A673 (cell line): ENCODE measurements around the gene MCM7. TPM values are rescaled to one million over a fixed set of nuclear protein-coding genes. Genes with fewer than 3 reads are reported as not detected.

ENCODE experiments used
- BruUV-seq: library from RNA; stranded (reverse); fragments of 400-500 nt; replicated peaks from 2 replicates; lab custom pipeline; 2021; lab: Mats Ljungman, UMichigan
- CTCF ChIA-PET: fragments of 300-600 bp; sonication (Branson Sonifier 250); formaldehyde crosslinking; loops from one replicate; lab custom pipeline; 2022; ENCODE audit warnings: antibody characterized with exemption; lab: Charles Lee
- POLR2A ChIA-PET: fragments of 300-600 bp; sonication (Branson Sonifier 250); formaldehyde crosslinking; loops from one replicate; lab custom pipeline; 2022; ENCODE audit warnings: antibody characterized with exemption; ENCODE audit not compliant: low non-redundant PET; lab: Charles Lee
- DNase-seq: peaks from one replicate; pipeline ENCODE4 v3.0.0-alpha.2; 2015; ENCODE audit warnings: low spot score
- H3K27ac ChIP-seq: fragments of 200-600 bp; sonication (generic); 2 replicates; pipeline ENCODE4 v1.5.1; 2016; ENCODE audit warnings: mixed run types, low read depth, mild to moderate bottlenecking, mixed read lengths, antibody characterized with exemption, low read length; ENCODE audit not compliant: poor library complexity, severe bottlenecking
- H3K27me3 ChIP-seq: fragments of 200-600 bp; sonication (generic); replicated peaks from 2 replicates; pipeline ENCODE4 v1.6.1; 2017; ENCODE audit warnings: mixed run types, low read depth, mild to moderate bottlenecking, mixed read lengths, antibody characterized with exemption, low read length; ENCODE audit not compliant: insufficient read depth, poor library complexity
- H3K36me3 ChIP-seq: fragments of 200-600 bp; sonication (generic); 2 replicates; pipeline ENCODE4 v1.6.1; 2016; ENCODE audit warnings: mixed run types, mild to moderate bottlenecking, mixed read lengths, antibody characterized with exemption, low read length; ENCODE audit not compliant: insufficient read depth, poor library complexity, severe bottlenecking
- H3K4me1 ChIP-seq: fragments of 200-600 bp; sonication (generic); 2 replicates; pipeline ENCODE4 v1.6.1; 2017; ENCODE audit warnings: mixed run types, mild to moderate bottlenecking, mixed read lengths, antibody characterized with exemption, low read length; ENCODE audit not compliant: insufficient read depth, poor library complexity, severe bottlenecking
- H3K4me3 ChIP-seq: fragments of 200-600 bp; sonication (generic); 2 replicates; pipeline ENCODE4 v1.5.1; 2016; ENCODE audit warnings: low read depth, mixed run types, mild to moderate bottlenecking, mixed read lengths, low read length; ENCODE audit not compliant: poor library complexity, severe bottlenecking
- H3K9me3 ChIP-seq: fragments of 200-600 bp; sonication (generic); 2 replicates; pipeline ENCODE4 v1.6.1; 2016; ENCODE audit warnings: mixed run types, low read depth, mild to moderate bottlenecking, mixed read lengths, antibody characterized with exemption, low read length; ENCODE audit not compliant: poor library complexity, severe bottlenecking
- EZH2 ChIP-seq: fragments of 200-600 bp; sonication (generic); IDR thresholded peaks from 2 replicates; pipeline ENCODE4 v1.6.1; 2017; ENCODE audit warnings: borderline replicate concordance, low read depth, mild to moderate bottlenecking, mixed read lengths, antibody characterized with exemption, low read length; ENCODE audit not compliant: poor library complexity, severe bottlenecking
- intact Hi-C: fragments of 100-400 bp; cut with micrococcal nuclease; formaldehyde crosslinking; loops from one replicate; pipeline ENCODE4 v1.10.0; 2022; ENCODE audit not compliant: unreplicated experiment
- total RNA-seq: library from RNA; stranded (reverse); gene quantifications from 2 replicates; pipeline ENCODE4 v1.2.3, GENCODE V29; 2021
- TF ChIP-seq, protein P1 (sequence below): fragments of 300-800, 200-600 bp; sonication (generic); conservative IDR thresholded peaks from 2 replicates; pipeline ENCODE4 v1.5.1; 2017; ENCODE audit warnings: low read depth, mild to moderate bottlenecking, antibody characterized with exemption, low read length, moderate library complexity, mixed read lengths

Gene MCM7
- total RNA-seq, 1 experiment from 2014 or later: 399 TPM

DNA sequence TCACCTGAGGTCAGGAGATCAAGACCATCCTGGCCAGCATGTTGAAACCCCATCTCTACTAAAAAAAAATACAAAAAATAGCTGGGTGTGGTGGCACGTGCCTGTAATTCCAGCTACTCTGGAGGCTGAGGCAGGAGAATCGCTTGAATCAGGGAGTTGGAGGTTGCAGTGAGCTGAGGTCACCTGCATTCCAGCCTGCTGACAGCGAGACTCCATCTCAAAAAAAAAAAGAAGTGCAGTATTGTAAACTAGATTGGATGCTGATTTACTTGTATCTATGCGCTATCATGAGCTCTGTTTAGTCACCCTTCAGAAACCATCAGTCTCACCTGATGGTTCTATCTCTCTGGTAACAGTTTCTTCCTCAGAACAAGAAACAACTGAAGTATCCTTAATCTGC lies 37.8 kb downstream of the MCM7 start:
- POLR2A ChIA-PET: no interaction called here
- no TSS peak for BruUV-seq
- no peak for DNase-seq

DNA sequence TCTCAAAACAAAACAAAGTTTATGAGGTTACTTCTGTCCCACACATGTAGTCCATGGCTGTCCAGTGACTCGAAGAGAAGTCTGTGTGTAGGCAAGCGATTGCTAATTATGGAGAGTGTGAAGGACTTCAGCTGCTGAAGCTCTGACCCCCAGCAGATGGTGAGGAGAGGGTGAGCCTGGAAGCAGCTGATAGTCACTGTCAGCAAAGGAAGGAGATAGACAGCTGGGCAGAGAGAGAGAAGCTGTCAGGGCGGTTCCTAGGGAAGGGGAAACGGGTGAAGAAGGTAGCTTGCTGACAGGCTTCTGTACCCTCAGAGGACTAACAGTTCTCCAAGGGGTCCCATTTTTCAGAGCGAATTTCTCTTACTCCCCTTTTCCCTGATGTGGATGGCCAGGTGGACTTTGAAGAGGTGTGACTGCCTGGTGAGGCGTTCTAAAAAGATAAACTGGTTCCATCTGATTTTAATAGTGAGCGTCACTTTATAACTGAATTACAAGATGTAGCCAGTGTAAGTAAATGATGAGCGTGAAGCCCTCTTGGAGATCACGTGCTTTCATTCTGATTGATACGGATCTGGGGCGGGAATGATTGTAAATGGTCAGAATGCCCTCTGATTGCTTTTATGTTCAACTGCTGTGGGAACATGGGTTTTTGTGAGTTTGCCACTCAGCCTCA lies 39.5 kb downstream of the MCM7 start:
- BruUV-seq: no TSS peak
- Histone ChIP-seq H3K27ac (no peak overlapping the region), H3K27me3 (no peaks in the 10 kb centered on the region), H3K36me3 (peaks cover 53% of the 10 kb centered on the region), H3K4me3 (no peak overlapping the region), H3K4me1 (no peaks in the 10 kb centered on the region), H3K9me3 (no peaks in the 10 kb centered on the region)
- no peak for TF ChIP-seq EZH2
- TF ChIP-seq, protein P1, sequence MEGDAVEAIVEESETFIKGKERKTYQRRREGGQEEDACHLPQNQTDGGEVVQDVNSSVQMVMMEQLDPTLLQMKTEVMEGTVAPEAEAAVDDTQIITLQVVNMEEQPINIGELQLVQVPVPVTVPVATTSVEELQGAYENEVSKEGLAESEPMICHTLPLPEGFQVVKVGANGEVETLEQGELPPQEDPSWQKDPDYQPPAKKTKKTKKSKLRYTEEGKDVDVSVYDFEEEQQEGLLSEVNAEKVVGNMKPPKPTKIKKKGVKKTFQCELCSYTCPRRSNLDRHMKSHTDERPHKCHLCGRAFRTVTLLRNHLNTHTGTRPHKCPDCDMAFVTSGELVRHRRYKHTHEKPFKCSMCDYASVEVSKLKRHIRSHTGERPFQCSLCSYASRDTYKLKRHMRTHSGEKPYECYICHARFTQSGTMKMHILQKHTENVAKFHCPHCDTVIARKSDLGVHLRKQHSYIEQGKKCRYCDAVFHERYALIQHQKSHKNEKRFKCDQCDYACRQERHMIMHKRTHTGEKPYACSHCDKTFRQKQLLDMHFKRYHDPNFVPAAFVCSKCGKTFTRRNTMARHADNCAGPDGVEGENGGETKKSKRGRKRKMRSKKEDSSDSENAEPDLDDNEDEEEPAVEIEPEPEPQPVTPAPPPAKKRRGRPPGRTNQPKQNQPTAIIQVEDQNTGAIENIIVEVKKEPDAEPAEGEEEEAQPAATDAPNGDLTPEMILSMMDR: no peak
- POLR2A ChIA-PET: interaction anchor here (0.6 kb wide), 1 partner anchor 309 kb away, joined by 8 read pairs; no protein-coding TSS in a partner anchor
- intact Hi-C loops: no loop called here
- no peak for DNase-seq
- CTCF ChIA-PET: no interaction called here

More for the DNA sequence above, 37.8 kb downstream of the MCM7 start:
- Histone ChIP-seq H3K4me3 (no peak overlapping the region), H3K4me1 (no peaks in the 10 kb centered on the region), H3K27ac (no peak overlapping the region), H3K36me3 (peaks cover 38% of the 10 kb centered on the region), H3K27me3 (no peaks in the 10 kb centered on the region), H3K9me3 (no peaks in the 10 kb centered on the region)
- intact Hi-C loops: no loop called here
- TF ChIP-seq, protein P1: no peak
- TF ChIP-seq EZH2: no peak
- CTCF ChIA-PET: no interaction called here

DNA sequence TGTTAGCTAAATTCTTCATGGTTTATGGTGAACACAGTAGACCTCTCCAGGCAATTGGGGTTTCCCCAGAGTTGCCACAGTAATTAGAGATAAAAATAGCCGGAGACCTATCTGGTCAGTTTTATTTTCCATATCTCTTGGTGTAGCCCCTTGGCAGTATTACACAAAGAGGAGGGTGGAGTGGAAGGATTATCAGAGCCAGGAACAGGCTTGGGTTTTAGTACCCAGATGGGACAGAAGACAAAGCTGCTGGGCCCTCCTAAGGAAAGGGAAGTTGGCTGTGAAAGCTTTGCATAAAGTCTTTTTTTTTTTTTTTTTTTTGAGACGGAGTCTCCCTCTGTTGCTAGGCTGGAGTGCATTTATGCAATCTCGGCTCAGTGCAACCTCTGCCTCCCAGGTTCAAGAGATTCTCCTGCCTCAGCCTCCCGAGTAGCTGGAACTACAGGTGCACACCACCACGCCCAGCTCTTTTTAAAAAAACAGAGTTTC lies 41.9 kb downstream of the MCM7 start:
- no peak overlapping the region for H3K27ac ChIP-seq
- H3K4me3 ChIP-seq: no peak overlapping the region
- TF ChIP-seq, protein P1: no peak
- TF ChIP-seq EZH2: no peak
- no peak for DNase-seq
- H3K36me3 ChIP-seq: peaks cover 43% of the 10 kb centered on the region
- CTCF ChIA-PET: no interaction called here
- POLR2A ChIA-PET: no interaction called here
- H3K27me3 ChIP-seq: no peaks in the 10 kb centered on the region
- no peaks in the 10 kb centered on the region for H3K9me3 ChIP-seq
- H3K4me1 ChIP-seq: no peaks in the 10 kb centered on the region
- no TSS peak for BruUV-seq
- intact Hi-C loops: no loop called here
